ENCODE data around the gene PRAC1.

The PRAC1 gene

DNA sequence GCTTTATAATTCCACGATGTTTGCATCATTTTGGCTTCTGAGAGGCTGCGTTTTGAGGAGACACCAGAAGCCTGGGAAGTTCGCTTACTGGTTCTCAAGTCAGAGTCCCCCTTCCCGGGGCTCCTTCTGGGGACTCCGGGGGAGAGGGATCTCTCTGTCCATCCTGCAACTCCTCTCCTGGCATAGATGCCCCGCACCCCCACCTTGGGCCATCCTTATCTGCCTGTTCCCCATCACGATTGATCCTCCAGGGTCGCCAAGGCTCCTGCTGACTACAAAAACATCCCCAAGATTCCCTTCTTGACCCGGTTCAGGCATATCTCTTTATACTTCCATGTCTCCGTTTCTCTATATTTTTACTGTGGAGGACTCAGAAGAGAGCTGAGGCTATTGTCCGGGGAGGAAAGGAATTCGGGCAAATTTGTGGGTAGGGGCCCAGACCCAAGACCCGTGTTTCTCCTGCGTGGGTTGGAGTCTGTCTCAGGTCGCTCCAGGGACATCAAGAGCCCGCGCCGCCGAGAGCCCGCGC lies 24.7 kb upstream of the PRAC1 start:
- no peak for TF ChIP-seq CTCF (IDR thresholded peaks at IDR 0.05; ENCODE audit: insufficient read depth, missing control alignments)
- FAIRE-seq = no peak
- no peak for DNase-seq (ENCODE audit: insufficient read length, low spot score)

DNA sequence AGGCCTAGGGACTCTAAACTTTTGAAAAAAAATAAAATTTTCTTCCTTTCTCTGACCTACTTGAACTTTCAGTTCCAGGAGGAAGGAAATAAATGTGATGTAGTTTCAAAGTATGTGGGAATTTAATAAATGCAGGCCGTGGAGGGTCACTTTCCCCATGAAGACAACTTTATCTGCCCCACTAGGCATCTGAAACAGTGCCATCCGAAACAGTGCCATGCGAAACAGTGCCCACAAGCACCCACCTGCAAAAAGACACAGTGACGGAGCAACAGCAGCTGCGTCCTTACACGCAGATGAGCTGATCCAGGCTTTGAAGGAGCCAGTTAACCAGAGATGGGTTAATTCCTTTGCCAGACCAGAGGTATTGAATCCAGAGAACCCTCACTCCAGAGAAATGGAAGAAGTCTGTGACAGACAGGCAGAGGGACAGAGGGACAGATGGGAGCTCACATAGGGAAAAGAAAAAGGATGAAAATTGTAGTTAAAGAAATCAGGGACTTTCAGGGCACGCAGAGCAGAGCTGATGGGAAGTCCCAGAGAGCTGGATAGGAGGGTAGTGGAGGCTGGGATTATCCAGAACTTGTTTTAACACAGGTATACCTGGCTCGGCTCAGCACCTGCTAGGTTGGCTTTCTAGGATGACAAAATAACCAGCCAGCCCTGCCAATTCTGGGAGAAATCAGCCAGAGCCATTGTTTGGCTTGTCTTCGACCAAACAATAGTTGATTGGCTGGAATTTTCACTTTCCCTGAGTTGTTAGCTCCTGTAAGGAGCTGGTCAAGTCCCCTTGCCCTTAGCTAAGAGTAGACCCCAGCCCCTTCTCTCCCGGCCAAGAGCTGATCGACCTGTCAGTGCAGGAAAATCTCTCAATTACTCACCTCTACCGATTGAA lies 23.3 kb upstream of the PRAC1 start:
- no peak for TF ChIP-seq CTCF (IDR thresholded peaks at IDR 0.05; ENCODE audit: insufficient read depth, missing control alignments)
- no peak for DNase-seq (ENCODE audit: insufficient read length, low spot score)
- FAIRE-seq = no peak

DNA sequence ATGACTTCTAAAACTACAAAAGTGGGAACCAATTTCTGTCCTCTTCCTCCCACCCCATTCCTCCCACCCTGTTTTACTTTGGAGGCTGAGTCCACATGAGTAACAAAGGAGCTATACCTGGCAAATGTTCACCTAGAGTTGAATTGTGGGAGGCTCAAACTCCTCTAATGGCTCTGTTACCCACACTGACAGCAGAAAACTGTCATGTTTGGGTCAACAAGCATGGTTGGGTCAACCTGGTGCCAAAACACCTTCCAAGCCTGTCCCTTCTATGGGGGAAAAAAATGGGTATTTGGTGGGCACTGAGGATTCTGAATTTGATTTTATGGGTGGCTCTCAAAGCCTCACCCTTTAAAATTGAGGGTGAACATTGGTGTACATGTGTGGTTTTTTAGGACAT lies 18.2 kb upstream of the PRAC1 start:
- no peak for TF ChIP-seq CTCF (IDR thresholded peaks at IDR 0.05; ENCODE audit: insufficient read depth, missing control alignments)
- no peak for FAIRE-seq
- no peak for DNase-seq (ENCODE audit: insufficient read length, low spot score)

DNA sequence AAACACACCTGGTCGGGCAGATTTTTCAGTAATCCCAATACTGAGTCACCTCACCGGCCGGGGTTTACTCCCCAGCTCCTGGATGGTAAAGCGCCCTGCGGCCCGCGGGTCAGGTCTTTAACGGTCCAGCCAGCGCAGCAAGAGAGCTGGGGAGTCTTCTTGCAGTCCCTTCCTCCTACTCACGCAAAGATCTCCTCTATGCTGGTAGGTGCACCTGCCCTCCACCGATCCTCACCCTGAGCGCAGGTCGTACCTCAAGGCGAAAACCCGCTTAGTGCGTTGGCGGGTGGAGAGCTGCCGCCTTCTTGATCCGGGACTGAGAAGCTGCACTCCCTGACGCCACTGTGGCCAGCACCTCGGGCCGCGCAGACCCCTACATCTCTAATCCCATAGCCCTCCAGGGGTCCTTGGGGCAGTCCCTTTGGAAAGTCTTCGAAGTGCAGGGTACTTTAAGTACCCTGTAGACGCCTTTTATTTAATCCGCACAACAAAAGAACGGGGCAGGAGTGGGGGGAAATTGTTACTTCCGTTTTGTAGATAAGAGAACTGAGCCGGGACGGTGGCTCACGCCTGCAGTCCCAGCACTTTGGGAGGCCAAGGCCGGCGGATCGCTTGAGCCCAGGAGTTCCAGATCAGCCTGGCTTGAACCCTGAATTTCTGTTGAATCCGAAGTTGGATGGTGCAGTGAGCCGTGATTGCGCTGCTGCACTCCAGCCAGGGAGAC lies 16.6 kb upstream of the PRAC1 start:
- no peak for FAIRE-seq
- no peak for TF ChIP-seq CTCF (IDR thresholded peaks at IDR 0.05; ENCODE audit: insufficient read depth, missing control alignments)
- no peak for DNase-seq (ENCODE audit: insufficient read length, low spot score)

GRCh38 chr17:48738424-48738802 lies 16.1 kb upstream of the PRAC1 start:
- DNase-seq (ENCODE audit: insufficient read length, low spot score) (no peak), FAIRE-seq (no peak)
- TF ChIP-seq CTCF (IDR thresholded peaks at IDR 0.05; ENCODE audit: insufficient read depth, missing control alignments) = no peak

DNA sequence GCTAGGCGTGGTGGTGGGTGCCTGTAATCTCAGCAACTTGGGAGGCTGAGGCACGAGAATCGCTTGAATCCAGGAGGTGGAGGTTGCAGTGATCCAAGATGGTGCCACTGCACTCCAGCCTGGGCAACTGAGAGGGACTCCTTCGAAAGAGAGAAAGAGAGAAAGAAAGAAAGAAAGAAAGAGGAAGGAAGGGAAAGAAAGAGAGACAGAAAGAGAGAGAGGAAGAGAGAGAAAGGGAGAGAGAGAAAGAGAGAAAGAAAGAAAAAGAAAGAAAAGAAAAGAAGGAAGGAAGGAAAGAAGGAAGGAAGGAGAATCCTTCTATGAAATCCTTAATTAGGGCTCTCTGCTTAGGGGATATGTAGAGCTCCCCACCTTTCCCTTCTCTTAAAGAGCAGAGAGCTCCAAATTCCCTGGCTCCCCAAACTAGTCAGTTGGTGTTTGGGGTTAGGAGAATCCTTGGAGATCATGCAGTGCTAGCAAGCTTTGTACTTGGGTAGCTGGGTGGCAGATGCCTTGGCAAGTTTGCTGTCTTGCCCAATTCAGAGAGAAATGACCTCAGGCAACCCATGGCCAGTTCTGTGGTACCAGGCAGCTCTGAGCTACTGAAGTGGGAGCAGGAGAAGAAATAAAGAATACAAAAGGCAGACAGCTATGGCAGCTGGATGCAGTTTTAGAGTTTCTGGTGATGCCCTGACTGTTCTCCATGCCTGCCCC lies 15.2 kb upstream of the PRAC1 start:
- TF ChIP-seq CTCF (IDR thresholded peaks at IDR 0.05; ENCODE audit: insufficient read depth, missing control alignments) = no peak
- no peak for FAIRE-seq

More for the DNA sequence above, 15.2 kb upstream of the PRAC1 start:
- DNase-seq (ENCODE audit: insufficient read length, low spot score) = no peak
